HG03558 (cell line): Measurements from ENCODE around the gene AMOTL2.

ENCODE experiments used
- ATAC-seq: cut with Tn5 transposase; IDR thresholded peaks from one replicate; pipeline ENCODE4 v1.9.1; 2021; ENCODE audit warnings: moderate number of reproducible peaks; ENCODE audit not compliant: unreplicated experiment; ENCODE audit errors: extremely low read depth

AMOTL2 gene

GRCh38 chr3:134381076-134381475, 6.8 kb upstream of the AMOTL2 start:
- no peak for ATAC-seq

GRCh38 chr3:134380249-134380648, 6.0 kb upstream of the AMOTL2 start:
- no peak for ATAC-seq

GRCh38 chr3:134378818-134379217, 4.6 kb upstream of the AMOTL2 start:
- no peak for ATAC-seq

GRCh38 chr3:134378384-134378783, 4.1 kb upstream of the AMOTL2 start:
- ATAC-seq: no peak

GRCh38 chr3:134377896-134378295, 3.6 kb upstream of the AMOTL2 start:
- no peak for ATAC-seq

- ATAC-seq: no peak
Measured at GRCh38 chr3:134376786-134377426, 2.7 kb upstream of the AMOTL2 start.

- ATAC-seq: no peak
Measured at GRCh38 chr3:134376385-134376765, 2.1 kb upstream of the AMOTL2 start.

GRCh38 chr3:134375582-134376384, 1.5 kb upstream of the AMOTL2 start:
- ATAC-seq: no peak

GRCh38 chr3:134374791-134375581, 739 bp upstream of the AMOTL2 start:
- ATAC-seq: no peak

- ATAC-seq: no peak
Measured at GRCh38 chr3:134373271-134374104, 759 bp downstream of the AMOTL2 start.

GRCh38 chr3:134372396-134373270, 1.6 kb downstream of the AMOTL2 start:
- no peak for ATAC-seq

GRCh38 chr3:134371542-134372324, 2.5 kb downstream of the AMOTL2 start:
- ATAC-seq: no peak

- ATAC-seq: no peak
Measured at GRCh38 chr3:134370611-134371531, 3.4 kb downstream of the AMOTL2 start.

- ATAC-seq: no peak
Measured at GRCh38 chr3:134369861-134370596, 4.2 kb downstream of the AMOTL2 start.

GRCh38 chr3:134369231-134369741, 5.0 kb downstream of the AMOTL2 start:
- no peak for ATAC-seq

GRCh38 chr3:134368751-134369105, 5.5 kb downstream of the AMOTL2 start:
- no peak for ATAC-seq
